Smooth muscle cell (in vitro differentiated cells): Measurements from ENCODE around the gene DDT. TPM values are rescaled to one million over a fixed set of nuclear protein-coding genes. Genes with fewer than 3 reads are reported as not detected.
"Not testable (repeated sequence)": the region's sequence is repeated elsewhere in the genome, so short reads cannot be mapped to it uniquely, and the experiment has no call there.

Source experiments
- DNase-seq: peaks from one replicate; lab custom pipeline; 2025; ENCODE audit not compliant: unreplicated experiment; lab: John Stamatoyannopoulos, UW
- H2AFZ ChIP-seq: fragments of 200-600 bp; sonication (generic); 2 replicates; pipeline ENCODE4 v1.6.0; 2016; ENCODE audit warnings: antibody characterized with exemption, low read depth, mild to moderate bottlenecking
- H3F3A ChIP-seq: fragments of 200-600 bp; sonication (generic); 2 replicates; pipeline ENCODE4 v1.6.0; 2017; ENCODE audit warnings: antibody characterized with exemption, low read depth
- H3K27ac ChIP-seq: fragments of 200-600 bp; sonication (generic); 2 replicates; pipeline ENCODE4 v1.5.1; 2016; ENCODE audit warnings: low read depth, mild to moderate bottlenecking
- H3K27me3 ChIP-seq: fragments of 200-600 bp; sonication (generic); 2 replicates; pipeline ENCODE4 v1.6.1; 2016; ENCODE audit warnings: low read depth, mild to moderate bottlenecking
- H3K36me3 ChIP-seq: fragments of 200-600 bp; sonication (generic); 2 replicates; pipeline ENCODE4 v1.5.1; 2016; ENCODE audit warnings: low read depth
- H3K4me1 ChIP-seq: fragments of 200-600 bp; sonication (generic); 2 replicates; pipeline ENCODE4 v1.5.1; 2016; ENCODE audit warnings: low read depth
- H3K4me2 ChIP-seq: fragments of 200-600 bp; sonication (generic); 2 replicates; pipeline ENCODE4 v1.6.0; 2016; ENCODE audit warnings: mild to moderate bottlenecking
- H3K4me3 ChIP-seq: fragments of 200-600 bp; sonication (generic); 2 replicates; pipeline ENCODE4 v1.5.1; 2016; ENCODE audit warnings: mild to moderate bottlenecking
- H3K79me2 ChIP-seq: fragments of 200-600 bp; sonication (generic); 2 replicates; pipeline ENCODE4 v1.6.0; 2016; ENCODE audit warnings: low read depth, mild to moderate bottlenecking
- H3K9ac ChIP-seq: fragments of 200-600 bp; sonication (generic); 2 replicates; pipeline ENCODE4 v1.6.0; 2016; ENCODE audit warnings: low read depth
- H3K9me3 ChIP-seq: fragments of 200-600 bp; sonication (generic); replicated peaks from 2 replicates; pipeline ENCODE4 v1.5.1; 2016; ENCODE audit warnings: low read depth
- H4K20me1 ChIP-seq: fragments of 200-600 bp; sonication (generic); 2 replicates; pipeline ENCODE4 v1.6.0; 2016; ENCODE audit warnings: low read depth
- WGBS: methylation state at CpG from one replicate; pipeline ENCODE4 v1.1.7; 2016; ENCODE audit warnings: low lambda C conversion rate; 5-methylcytosine and 5-hydroxymethylcytosine counted together
- polyA plus RNA-seq: library from polyadenylated mRNA; unstranded; fragments of >200 nt; fragmentation: Nextera tagmentation; extraction: Ambion mirVana; gene quantifications from 2 replicates; pipeline ENCODE4 v1.2.1, GENCODE V29; 2016
- total RNA-seq: library from RNA; depleted of rRNA; stranded (reverse); fragments of >200 nt; gene quantifications from 2 replicates; pipeline ENCODE4 v1.2.3, GENCODE V29; 2014
- TF ChIP-seq, protein P1 (sequence below): fragments of 200-600 bp; sonication (generic); IDR thresholded peaks from 2 replicates; pipeline ENCODE4 v1.5.1; 2017; ENCODE audit warnings: borderline replicate concordance, mild to moderate bottlenecking, antibody characterized with exemption; ENCODE audit not compliant: insufficient read depth, poor library complexity, severe bottlenecking

Gene DDT
- total and polyA plus RNA-seq, 2 experiments from 2014 or later: 57.8 to 119 TPM

DNA sequence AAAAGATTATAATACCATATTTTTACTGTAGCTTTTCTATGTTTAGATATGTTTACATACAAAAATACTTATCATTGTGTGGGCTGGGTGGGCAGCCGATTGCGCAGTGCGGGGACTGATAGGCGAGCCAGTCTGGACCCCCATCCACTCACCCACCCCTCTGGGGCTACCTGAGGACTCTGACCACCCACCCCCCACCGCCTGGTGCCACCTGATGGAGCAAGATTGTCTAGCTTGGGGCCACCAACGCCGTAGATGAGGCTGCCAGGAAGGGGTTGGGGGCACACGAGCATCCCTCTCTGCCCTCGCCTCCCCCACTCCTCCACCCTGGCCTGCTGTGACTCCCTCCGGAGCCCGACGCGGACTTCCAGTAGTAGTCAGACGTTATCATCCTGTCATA, 47.7 kb downstream of the DDT start:
- Histone ChIP-seq H3K9ac (no peak overlapping the region), H3K9me3 (no peaks in the 10 kb centered on the region), H3K4me3 (no peak overlapping the region), H3K36me3 (peaks cover 5% of the 10 kb centered on the region), H3K4me1 (no peaks in the 10 kb centered on the region), H3K4me2 (no peak overlapping the region), H3K27me3 (no peaks in the 10 kb centered on the region), H2AFZ (no peak overlapping the region), H3K79me2 (peaks cover 7% of the 10 kb centered on the region), H3F3A (no peaks in the 10 kb centered on the region), H3K27ac (no peak overlapping the region), H4K20me1 (peaks cover 5% of the 10 kb centered on the region)
- WGBS: 81% methylated on average over 12 of the region's 14 CpGs
- TF ChIP-seq, protein P1, sequence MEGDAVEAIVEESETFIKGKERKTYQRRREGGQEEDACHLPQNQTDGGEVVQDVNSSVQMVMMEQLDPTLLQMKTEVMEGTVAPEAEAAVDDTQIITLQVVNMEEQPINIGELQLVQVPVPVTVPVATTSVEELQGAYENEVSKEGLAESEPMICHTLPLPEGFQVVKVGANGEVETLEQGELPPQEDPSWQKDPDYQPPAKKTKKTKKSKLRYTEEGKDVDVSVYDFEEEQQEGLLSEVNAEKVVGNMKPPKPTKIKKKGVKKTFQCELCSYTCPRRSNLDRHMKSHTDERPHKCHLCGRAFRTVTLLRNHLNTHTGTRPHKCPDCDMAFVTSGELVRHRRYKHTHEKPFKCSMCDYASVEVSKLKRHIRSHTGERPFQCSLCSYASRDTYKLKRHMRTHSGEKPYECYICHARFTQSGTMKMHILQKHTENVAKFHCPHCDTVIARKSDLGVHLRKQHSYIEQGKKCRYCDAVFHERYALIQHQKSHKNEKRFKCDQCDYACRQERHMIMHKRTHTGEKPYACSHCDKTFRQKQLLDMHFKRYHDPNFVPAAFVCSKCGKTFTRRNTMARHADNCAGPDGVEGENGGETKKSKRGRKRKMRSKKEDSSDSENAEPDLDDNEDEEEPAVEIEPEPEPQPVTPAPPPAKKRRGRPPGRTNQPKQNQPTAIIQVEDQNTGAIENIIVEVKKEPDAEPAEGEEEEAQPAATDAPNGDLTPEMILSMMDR: no peak
- DNase-seq: no peak

DNA sequence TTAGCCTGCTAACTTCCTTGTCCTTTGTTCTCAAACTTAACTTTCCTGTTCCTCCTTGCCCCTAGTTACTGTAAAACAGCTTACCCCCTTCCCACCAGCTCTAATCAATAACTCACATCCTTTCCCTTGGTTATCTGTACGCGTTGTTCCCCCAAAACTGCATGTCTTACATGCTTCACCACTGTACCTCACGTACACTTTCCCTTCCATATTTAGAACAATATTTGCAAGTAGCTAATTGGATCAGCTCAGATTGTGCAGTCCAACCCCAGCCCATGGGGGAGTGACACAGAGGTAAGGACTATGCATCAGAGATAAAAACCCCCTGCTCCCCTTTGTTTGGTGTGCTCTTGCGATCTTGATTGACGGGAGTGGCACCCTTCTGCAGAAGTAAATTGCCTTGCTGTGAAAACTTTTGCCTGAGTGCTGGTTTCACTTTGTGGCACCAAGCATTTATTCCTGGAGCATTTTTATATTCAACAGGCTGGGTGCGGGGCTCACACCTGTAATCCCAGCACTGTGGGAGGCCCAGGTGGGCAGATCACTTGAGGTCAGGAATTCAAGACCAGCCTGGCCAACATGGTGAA, 49.1 kb downstream of the DDT start:
- peaks cover 5% of the 10 kb centered on the region for H4K20me1 ChIP-seq
- 81% methylated on average over 6 of the region's 6 CpGs for WGBS
- DNase-seq: no peak
- no peak overlapping the region for H3K4me3 ChIP-seq
- no peaks in the 10 kb centered on the region for H3K4me1 ChIP-seq
- H2AFZ ChIP-seq: no peak overlapping the region
- TF ChIP-seq, protein P1: no peak
- no peak overlapping the region for H3K4me2 ChIP-seq
- no peaks in the 10 kb centered on the region for H3K9me3 ChIP-seq
- peaks cover 2% of the 10 kb centered on the region for H3K79me2 ChIP-seq
- H3K27ac ChIP-seq: no peak overlapping the region
- peaks cover 5% of the 10 kb centered on the region for H3K36me3 ChIP-seq
- H3F3A ChIP-seq: no peaks in the 10 kb centered on the region
- no peak overlapping the region for H3K9ac ChIP-seq
- no peaks in the 10 kb centered on the region for H3K27me3 ChIP-seq

- TF ChIP-seq, protein P1: no peak
- WGBS: 98% methylated on average over 2 of the region's 2 CpGs
- H3K9ac ChIP-seq: no peak overlapping the region
These were observed 51.3 kb downstream of the DDT start for GRCh38 chr22:23922921-23923320.

DNA sequence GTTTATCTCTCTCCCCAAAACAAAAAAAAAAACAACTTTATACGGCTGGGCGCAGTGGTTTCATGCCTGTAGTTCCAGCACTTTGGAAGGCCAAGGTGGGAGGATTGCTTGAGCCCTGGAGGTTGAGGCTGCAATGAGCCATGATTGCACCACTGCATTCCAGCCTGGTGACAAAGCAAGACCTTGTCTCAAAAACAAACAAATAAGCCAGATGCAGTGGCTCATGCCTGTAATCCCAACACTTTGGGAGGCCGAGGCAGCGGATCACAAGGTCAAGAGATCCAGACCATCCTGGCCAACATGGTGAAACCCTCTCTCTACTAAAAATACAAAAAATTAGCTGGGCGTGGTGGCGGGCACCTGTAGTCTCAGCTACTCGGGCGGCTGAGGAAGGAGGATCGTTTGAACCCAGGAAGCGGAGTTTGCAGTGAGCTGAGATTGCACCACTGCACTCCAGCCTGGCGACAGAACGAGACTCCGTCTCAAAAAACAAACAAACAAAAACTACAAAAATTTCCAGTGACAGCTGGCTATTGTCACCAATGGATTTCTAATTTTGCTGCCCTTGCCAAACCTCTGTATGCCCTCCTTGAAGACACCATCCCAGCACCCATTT, 52.5 kb downstream of the DDT start:
- not testable (repeated sequence) for H3F3A ChIP-seq, H3K27me3 ChIP-seq, H3K4me2 ChIP-seq, H2AFZ ChIP-seq, DNase-seq, H3K9me3 ChIP-seq, H3K4me3 ChIP-seq, H3K36me3 ChIP-seq, H3K79me2 ChIP-seq, H4K20me1 ChIP-seq, H3K4me1 ChIP-seq, H3K9ac ChIP-seq
- peak overlapping the region; percentile 50 for H3K27ac ChIP-seq
- WGBS: 83% methylated on average over 13 of the region's 13 CpGs

More at GRCh38 chr22:23922921-23923320, 51.3 kb downstream of the DDT start:
- Histone ChIP-seq H3K4me3 (no peak overlapping the region), H3K79me2 (no peaks in the 10 kb centered on the region), H3K9me3 (no peaks in the 10 kb centered on the region), H3K4me1 (no peaks in the 10 kb centered on the region), H4K20me1 (no peaks in the 10 kb centered on the region), H3F3A (no peaks in the 10 kb centered on the region), H2AFZ (no peak overlapping the region), H3K27ac (no peak overlapping the region), H3K4me2 (no peak overlapping the region), H3K27me3 (no peaks in the 10 kb centered on the region), H3K36me3 (peaks cover 5% of the 10 kb centered on the region)
- DNase-seq: no peak

Other genes with a start within 250 kb of the DDT start
- 6.9 and 7.5 TPM in 2 replicates for gene ZNF70, start 223.3 kb downstream of the DDT start, total RNA-seq
- 2.1 and 2.4 TPM in 2 replicates for gene ZNF70, start 223.3 kb downstream of the DDT start, polyA plus RNA-seq
- not detected in 2 replicates for gene VPREB3, start 220.0 kb downstream of the DDT start, total RNA-seq
- 0.66 TPM in 1 of 2 replicates, not detected in the other for gene VPREB3, start 220.0 kb downstream of the DDT start, polyA plus RNA-seq
- not detected in 2 replicates for gene C22orf15, start 211.5 kb downstream of the DDT start, total RNA-seq
- gene C22orf15, start 211.5 kb downstream of the DDT start, polyA plus RNA-seq: 0.57 and 1.5 TPM in 2 replicates
- gene CHCHD10, start 206.5 kb downstream of the DDT start, total RNA-seq: 4.9 and 6.0 TPM in 2 replicates
- gene CHCHD10, start 206.5 kb downstream of the DDT start, polyA plus RNA-seq: 53.1 and 57.6 TPM in 2 replicates
- gene MMP11, start 201.6 kb downstream of the DDT start, total RNA-seq: 10.9 and 17.4 TPM in 2 replicates
- 25.1 and 30.6 TPM in 2 replicates for gene MMP11, start 201.6 kb downstream of the DDT start, polyA plus RNA-seq
- gene SMARCB1, start 187.5 kb downstream of the DDT start, total RNA-seq: 65.8 and 93.4 TPM in 2 replicates
- 93.8 and 124 TPM in 2 replicates for gene SMARCB1, start 187.5 kb downstream of the DDT start, polyA plus RNA-seq
- 0.40 and 0.63 TPM in 2 replicates for gene DERL3, start 135.4 kb downstream of the DDT start, total RNA-seq
- gene DERL3, start 135.4 kb downstream of the DDT start, polyA plus RNA-seq: 2.0 and 4.2 TPM in 2 replicates
- 1.5 and 9.5 TPM in 2 replicates for gene SLC2A11, start 116.6 kb downstream of the DDT start, total RNA-seq
- 3.5 and 6.3 TPM in 2 replicates for gene SLC2A11, start 116.6 kb downstream of the DDT start, polyA plus RNA-seq
- 412 and 445 TPM in 2 replicates for gene MIF, start 80.1 kb downstream of the DDT start, total RNA-seq
- gene MIF, start 80.1 kb downstream of the DDT start, polyA plus RNA-seq: 2,922 and 3,116 TPM in 2 replicates
- 1.3 TPM in 1 of 2 replicates, not detected in the other for gene GSTT2B, start 13.2 kb downstream of the DDT start, total RNA-seq
- gene GSTT2B, start 13.2 kb downstream of the DDT start, polyA plus RNA-seq: 2.0 and 4.8 TPM in 2 replicates
- gene DDTL, start 7.6 kb downstream of the DDT start, total RNA-seq: not detected in 2 replicates
- gene DDTL, start 7.6 kb downstream of the DDT start, polyA plus RNA-seq: 0.24 and 1.2 TPM in 2 replicates
- 3.1 TPM in 1 of 2 replicates, not detected in the other for gene GSTT2, start 5.7 kb upstream of the DDT start, total RNA-seq
- 0.27 and 0.37 TPM in 2 replicates for gene GSTT2, start 5.7 kb upstream of the DDT start, polyA plus RNA-seq
- not detected in 2 replicates for gene GSTT4, start 31.0 kb upstream of the DDT start, total RNA-seq
- gene GSTT4, start 31.0 kb upstream of the DDT start, polyA plus RNA-seq: not detected in 2 replicates
- 27.9 and 31.1 TPM in 2 replicates for gene CABIN1, start 36.9 kb upstream of the DDT start, total RNA-seq
- 16.2 and 22.4 TPM in 2 replicates for gene CABIN1, start 36.9 kb upstream of the DDT start, polyA plus RNA-seq
- 1.1 and 1.5 TPM in 2 replicates for gene SUSD2, start 207.0 kb upstream of the DDT start, total RNA-seq
- 0.24 and 1.2 TPM in 2 replicates for gene SUSD2, start 207.0 kb upstream of the DDT start, polyA plus RNA-seq